Measurements from ENCODE around the gene ME1.
"Not testable (repeated sequence)": the region's sequence is repeated elsewhere in the genome, so short reads cannot be mapped to it uniquely, and the experiment has no call there.

ME1 gene

DNA sequence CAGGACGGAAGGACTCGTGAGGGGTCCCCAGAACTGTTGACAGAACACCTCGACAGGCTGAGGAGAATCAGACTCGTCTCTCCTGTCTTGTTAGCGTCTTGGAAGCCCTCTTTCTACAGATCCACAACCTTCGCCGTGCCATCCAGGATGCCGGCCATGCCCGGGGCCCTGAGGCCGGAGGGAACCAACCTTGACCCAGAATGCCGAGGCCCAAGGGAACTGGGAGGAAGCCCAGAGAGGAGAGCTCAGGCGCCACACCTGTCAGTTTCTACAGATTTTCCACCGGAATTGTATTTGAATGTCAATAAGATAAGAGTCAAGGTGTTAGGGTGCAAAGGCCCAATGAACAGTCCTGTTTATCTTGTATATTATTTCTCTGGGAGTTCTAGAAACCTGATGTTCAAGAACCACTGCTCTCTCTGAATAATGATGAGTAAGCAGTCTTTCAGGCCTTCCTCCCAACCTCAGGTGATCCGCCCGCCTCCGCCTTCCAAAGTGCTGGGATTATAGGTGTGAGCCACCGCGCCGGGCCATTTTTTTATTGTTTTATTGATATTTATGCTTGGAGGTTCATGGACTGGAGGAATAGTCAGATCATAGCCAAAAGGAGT lies 799 bp upstream of the ME1 start:
- DNase-seq, result no peak

- DNase-seq, result peak; percentile 45
These were observed 817 bp downstream of the ME1 start for GRCh38 chr6:83429857-83430610.

DNA sequence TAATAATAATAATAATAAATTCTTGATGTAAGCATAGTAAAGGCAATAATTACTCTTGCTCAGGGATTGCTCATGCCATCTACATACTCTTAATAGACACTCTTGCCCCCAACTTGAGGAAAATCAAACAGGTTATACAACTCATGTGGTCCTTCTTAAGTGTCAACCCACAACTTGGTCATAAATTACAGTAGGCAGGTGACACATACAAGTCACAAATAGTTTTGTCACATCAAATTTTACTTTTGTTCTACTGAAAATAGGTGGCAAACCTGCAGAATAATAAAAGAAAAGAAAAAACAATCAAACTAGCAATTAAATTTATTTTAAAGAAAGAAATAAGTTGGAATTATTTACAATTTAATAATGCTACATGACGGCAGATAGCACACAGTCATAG lies 1.6 kb downstream of the ME1 start:
- DNase-seq, result no peak

DNA sequence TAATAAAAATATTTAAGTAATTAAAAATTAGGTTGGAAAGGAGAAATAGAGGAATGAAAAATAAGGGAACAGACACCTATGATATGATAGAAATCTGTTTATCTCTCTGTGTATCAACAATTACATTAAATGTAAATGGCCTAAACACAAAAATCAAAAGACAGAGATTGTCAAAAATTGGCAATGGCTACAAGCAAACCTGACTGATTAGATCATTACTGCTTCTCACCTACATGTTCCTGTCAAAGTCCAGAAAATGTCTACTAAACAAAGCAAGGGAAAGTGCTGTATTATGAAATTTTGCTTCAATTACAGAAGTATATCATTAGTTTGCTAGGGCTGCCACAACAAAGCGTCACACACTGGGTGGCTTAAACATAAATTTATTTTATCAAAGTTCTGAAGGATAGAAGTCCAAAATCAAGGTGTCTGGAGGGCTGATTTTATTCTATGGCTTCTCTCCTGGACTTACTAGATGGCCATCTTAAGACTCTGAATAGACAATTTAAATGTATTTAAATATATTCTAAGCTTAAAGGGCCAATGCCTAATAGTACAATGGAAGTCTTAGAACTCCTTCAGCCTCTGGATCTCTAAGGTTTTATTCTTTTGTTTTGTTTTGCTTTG lies 6.3 kb downstream of the ME1 start:
- DNase-seq, result no peak

GRCh38 chr6:83417880-83418663 lies 12.8 kb downstream of the ME1 start:
- DNase-seq, result peak; percentile 17

- no peak for DNase-seq
These were observed 17.8 kb downstream of the ME1 start for GRCh38 chr6:83413068-83413467.

DNA sequence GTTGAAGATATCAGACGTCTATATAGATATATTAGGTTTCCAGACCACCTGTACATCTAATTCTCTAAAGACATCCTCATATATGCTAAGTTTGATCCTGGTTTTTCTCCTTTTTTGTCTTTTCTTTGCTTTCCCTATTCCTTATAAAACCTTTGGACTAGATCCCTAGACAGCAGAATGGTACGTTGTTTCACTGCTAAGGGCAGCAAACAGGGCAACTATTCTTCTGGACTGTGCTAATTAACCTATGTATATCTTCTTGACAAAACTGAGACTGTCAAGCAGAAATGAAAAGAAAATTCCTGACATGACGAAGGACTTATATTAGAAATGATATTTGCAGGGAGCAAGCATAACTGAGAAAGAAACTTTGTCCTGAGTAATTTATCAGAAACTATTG lies 19.1 kb downstream of the ME1 start:
- no peak for DNase-seq

DNA sequence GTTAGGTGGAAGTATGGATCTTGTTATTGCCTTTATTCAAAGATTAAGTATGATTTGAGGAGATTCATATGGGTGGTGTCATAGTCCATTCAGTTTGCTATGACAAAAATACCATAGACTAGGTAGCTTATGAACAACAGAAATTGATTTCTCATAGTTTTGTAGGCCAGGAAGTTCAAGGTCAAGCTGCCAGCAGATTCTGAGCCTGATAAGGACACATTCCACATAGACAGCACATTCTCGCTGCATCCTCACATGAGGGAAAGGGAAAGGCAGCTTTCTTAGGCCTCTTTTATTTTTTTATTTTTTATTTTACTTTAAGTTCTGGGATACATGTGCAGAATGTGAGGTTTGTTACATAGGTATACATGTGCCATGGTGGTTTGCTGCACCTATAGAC lies 27.7 kb downstream of the ME1 start:
- DNase-seq, result no peak

DNA sequence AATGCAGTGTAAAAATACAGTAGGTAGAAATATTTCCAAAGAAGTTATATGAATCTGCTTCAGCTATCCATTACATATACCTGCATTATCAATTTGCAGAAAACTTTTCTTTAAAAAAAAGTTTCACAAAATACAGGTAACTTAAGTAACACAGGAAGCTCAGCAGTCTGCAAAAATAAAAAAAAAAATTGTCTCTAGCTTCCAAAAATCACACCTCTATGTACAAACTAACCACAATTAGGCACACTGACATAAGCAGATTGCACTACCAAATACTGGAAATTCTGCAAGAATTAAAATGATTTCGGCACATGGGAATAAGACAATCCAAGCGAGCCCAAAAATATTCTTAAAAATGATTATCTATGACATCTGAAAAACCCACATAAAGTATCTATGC lies 41.2 kb downstream of the ME1 start:
- no peak for DNase-seq

DNA sequence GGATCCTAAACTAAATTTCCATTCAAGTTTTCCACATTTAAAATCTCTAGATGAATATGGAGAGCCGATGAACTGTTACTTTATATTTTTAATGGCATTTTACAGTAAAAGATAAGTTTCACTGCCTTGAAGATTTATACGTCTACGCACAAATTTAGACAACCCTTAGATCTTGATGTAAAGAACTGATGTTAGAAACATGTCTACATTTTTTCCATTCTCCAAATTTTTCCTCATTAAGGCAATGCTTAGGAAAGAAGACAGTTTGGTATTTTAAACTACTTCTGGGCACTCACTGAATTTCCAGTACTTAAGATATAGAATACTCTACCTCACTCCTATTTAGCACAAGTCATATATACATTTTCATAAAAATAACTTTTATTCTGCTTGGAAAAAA lies 45.4 kb downstream of the ME1 start:
- DNase-seq, result no peak

- DNase-seq, result no peak
These were observed 46.1 kb downstream of the ME1 start for GRCh38 chr6:83384751-83385150.

DNA sequence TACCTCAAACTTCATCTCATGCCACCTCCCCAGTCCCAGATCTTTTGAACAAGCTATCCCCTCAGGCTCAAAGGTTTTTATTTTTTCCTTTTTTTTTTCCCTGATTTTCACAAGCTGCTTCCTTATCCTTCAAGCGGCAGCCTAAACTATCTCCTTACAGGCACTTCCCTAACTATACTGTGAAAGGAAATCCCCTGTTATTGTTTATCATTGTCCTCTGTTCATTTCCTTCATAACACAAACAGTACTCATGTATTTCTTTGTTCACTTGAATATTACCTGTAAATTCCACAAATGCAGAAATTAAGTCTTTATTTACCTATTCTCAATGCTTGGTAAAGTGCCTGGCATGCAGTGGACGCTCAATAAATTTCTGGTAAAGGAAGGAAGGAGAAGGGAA lies 48.9 kb downstream of the ME1 start:
- no peak for DNase-seq

- DNase-seq, result no peak
These were observed 52.0 kb downstream of the ME1 start for GRCh38 chr6:83378621-83379388.

DNA sequence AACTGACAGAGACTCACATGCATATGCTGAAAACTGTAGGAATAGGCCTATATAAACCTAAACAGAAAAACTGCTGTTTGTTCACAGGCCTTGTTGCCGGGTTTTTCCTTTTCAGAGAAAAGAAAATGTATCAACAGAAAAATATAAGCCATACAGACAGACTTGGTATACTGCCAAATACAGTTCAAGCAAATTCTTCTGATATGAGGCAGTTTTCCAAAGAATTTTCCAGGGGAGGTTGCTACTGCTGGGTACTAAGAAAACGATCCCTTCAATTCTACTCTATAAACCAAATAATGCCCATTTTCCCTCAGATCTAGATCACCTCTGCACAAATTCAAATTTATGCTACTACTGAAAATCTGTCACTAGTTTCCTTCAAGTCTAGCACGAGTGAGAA lies 59.4 kb downstream of the ME1 start:
- DNase-seq, result no peak

- DNase-seq, result no peak
These were observed 60.3 kb downstream of the ME1 start for GRCh38 chr6:83370567-83370966.

- DNase-seq, result no peak
These were observed 61.2 kb downstream of the ME1 start for GRCh38 chr6:83369692-83370091.

DNA sequence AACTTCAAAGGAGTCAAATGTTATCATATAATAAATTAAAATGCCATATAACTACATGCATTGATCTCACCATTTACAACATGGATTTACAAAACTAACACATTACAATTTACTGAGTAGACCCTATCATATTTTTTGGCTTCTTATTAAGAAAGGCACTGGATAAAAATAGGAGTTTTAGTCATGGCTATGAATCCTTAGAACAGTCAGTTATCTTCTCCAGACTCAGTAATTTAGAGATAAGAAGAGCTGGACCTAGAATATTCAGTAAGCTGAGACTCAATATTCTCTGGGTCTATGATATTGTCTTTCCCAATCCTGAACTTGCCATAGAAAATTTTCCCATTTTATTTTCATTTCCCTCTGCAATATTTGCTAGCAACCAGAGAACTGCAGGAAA lies 62.3 kb downstream of the ME1 start:
- no peak for DNase-seq

DNA sequence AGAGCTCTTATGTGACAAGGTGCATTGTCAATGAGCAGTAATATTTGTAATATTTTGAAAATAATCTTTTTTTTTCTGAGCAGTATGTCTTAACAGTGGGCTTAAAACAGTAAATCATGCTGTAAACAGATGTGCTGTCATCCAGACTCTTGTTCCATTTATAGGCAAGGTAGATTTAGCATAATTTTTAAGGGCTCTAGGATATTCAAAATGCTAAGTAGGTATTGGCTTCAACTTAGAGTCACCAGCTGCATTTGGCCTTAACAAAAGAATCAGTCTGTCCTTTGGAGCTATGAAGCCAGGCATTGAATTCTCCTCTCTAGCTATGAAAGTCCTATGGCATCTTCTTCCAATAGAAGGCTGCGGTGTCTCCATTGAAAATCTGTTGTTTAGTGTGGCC lies 63.7 kb downstream of the ME1 start:
- DNase-seq, result no peak

GRCh38 chr6:83365931-83366330 lies 64.9 kb downstream of the ME1 start:
- no peak for DNase-seq

GRCh38 chr6:83362349-83362748 lies 68.5 kb downstream of the ME1 start:
- DNase-seq, result not testable (repeated sequence)

- DNase-seq, result no peak
These were observed 71.2 kb downstream of the ME1 start for GRCh38 chr6:83359638-83360037.

DNA sequence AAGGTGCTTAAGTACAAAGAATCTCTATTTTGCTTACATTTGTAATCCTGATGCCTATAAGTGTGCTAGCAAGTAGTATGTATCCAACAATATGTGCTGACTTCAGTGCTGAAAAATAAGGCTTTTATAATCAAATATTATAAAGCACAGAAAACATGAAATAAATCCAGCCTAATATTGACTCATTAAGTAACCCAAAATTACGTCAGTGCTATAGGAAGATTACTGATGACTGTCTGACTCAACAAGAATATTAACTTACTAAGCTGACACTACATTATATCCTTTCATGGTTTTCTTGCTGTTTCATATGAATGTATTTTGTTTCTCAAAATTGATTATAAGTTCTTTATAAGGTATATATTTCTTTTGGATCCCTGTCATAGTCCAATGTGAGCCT lies 76.1 kb downstream of the ME1 start:
- no peak for DNase-seq
